ENCODE measurements around the gene CHRD.
"Not testable (repeated sequence)": the region's sequence is repeated elsewhere in the genome, so short reads cannot be mapped to it uniquely, and the experiment has no call there.

CHRD gene

DNA sequence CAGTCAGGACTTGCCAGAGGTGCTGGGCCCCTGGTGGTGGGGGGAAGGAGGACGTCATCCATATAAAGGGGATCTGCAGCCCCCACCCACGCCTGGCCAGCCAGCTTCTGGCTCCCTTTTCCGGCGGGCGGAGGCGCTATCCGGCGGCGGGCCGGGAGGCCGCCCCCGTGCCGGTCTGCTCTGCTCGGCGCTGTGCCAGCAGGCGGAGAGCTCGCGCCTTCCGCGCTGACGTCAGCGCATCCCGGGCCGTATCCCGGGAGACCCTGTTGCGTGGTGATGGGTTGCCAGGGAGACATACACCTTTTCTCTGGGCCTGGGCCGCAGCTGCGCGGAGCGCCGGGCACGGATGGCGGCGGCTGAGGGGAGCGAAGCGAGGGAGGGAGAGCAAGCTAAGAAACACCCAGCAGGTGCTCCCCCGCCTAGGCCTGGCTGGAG is 41.3 kb upstream of the CHRD start:
- Histone ChIP-seq H3K36me3 (replicated peaks) (peaks cover 21% of the 10 kb centered on the region), H3K4me3 (ENCODE audit: low read depth, low read length) (peak overlapping the region; percentile 34), H3K27ac (no peak overlapping the region), H3K27me3 (replicated peaks) (no peaks in the 10 kb centered on the region)
- DNase-seq, result peak; percentile 79
- in situ Hi-C loops (cut with HindIII; ENCODE audit: low pct_ligation_motif_present, low sequenced_read_pairs), result no loop called here
- TF ChIP-seq CTCF (IDR thresholded peaks at IDR 0.05; ENCODE audit: low read depth, low read length, missing control alignments), result peak; percentile 41

GRCh38 chr3:184339001-184339400 is 40.9 kb upstream of the CHRD start:
- in situ Hi-C loops (cut with HindIII; ENCODE audit: low pct_ligation_motif_present, low sequenced_read_pairs), result no loop called here
- Histone ChIP-seq H3K36me3 (replicated peaks) (peaks cover 16% of the 10 kb centered on the region), H3K4me3 (ENCODE audit: low read depth, low read length) (peak overlapping the region; percentile 30), H3K27me3 (replicated peaks) (no peaks in the 10 kb centered on the region), H3K27ac (no peak overlapping the region)
- TF ChIP-seq CTCF (IDR thresholded peaks at IDR 0.05; ENCODE audit: low read depth, low read length, missing control alignments), result no peak
- no peak for DNase-seq

DNA sequence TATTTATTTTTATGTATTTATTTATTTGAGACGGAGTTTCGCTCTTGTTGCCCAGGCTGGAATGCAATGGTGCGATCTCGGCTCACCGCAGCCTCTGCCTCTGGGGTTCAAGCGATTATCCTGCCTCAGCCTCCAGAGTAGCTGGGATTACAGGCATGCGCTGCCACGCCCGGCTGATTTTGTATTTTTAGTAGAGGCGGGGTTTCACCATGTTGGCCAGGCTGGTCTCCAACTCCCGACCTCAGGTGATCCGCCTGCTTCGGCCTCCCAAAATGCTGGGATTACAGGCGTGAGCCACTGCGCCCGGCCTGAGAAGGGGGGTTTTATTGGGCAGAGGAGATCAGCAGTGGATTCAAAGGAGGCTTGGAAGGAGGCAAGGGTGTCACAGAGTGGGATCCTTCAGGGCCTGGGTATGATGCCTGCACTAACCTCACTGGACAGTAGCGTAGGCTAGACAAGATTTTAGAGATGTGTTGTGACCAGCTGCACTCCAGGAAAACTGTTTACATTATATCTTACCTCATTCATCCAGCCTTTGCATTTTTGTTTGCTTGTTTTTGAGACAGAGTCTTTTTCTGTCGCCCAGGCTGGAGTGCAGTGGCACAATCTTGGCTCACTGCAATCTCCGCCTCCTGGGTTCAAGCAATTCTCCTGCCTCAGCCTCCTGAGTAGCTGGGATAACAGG is 40.3 kb upstream of the CHRD start:
- in situ Hi-C loops (cut with HindIII; ENCODE audit: low pct_ligation_motif_present, low sequenced_read_pairs); H3K4me3 ChIP-seq (ENCODE audit: low read depth, low read length); DNase-seq; H3K27ac ChIP-seq; H3K27me3 ChIP-seq (replicated peaks): not testable (repeated sequence)
- H3K36me3 ChIP-seq (replicated peaks), result peaks cover 10% of the 10 kb centered on the region

DNA sequence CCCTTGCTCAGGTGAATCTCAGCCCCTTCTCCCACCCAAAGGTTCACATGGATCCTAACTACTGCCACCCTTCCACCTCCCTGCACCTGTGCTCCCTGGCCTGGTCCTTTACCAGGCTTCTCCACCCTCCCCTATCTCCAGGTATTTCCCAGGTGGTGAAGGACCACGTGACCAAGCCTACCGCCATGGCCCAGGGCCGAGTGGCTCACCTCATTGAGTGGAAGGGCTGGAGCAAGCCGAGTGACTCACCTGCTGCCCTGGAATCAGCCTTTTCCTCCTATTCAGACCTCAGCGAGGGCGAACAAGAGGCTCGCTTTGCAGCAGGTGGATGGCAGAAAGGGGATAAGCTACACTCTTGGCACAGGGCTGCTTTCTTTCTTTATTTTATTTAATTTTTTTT is 37.9 kb upstream of the CHRD start:
- TF ChIP-seq CTCF (IDR thresholded peaks at IDR 0.05; ENCODE audit: low read depth, low read length, missing control alignments), result no peak
- DNase-seq, result no peak
- Histone ChIP-seq H3K4me3 (ENCODE audit: low read depth, low read length) (no peak overlapping the region), H3K27ac (no peak overlapping the region), H3K27me3 (replicated peaks) (no peaks in the 10 kb centered on the region), H3K36me3 (replicated peaks) (no peaks in the 10 kb centered on the region)
- in situ Hi-C loops (cut with HindIII; ENCODE audit: low pct_ligation_motif_present, low sequenced_read_pairs), result no loop called here

- H3K36me3 ChIP-seq (replicated peaks), result no peaks in the 10 kb centered on the region
- H3K27me3 ChIP-seq (replicated peaks), result no peaks in the 10 kb centered on the region
- no peak for TF ChIP-seq CTCF (IDR thresholded peaks at IDR 0.05; ENCODE audit: low read depth, low read length, missing control alignments)
- DNase-seq, result no peak
- no peak overlapping the region for H3K27ac ChIP-seq
- no peak overlapping the region for H3K4me3 ChIP-seq (ENCODE audit: low read depth, low read length)
- in situ Hi-C loops (cut with HindIII; ENCODE audit: low pct_ligation_motif_present, low sequenced_read_pairs), result no loop called here
These were observed 36.5 kb upstream of the CHRD start for GRCh38 chr3:184343200-184343876.

GRCh38 chr3:184344579-184345316 is 35.1 kb upstream of the CHRD start:
- H3K27ac ChIP-seq, result no peak overlapping the region
- no peak overlapping the region for H3K4me3 ChIP-seq (ENCODE audit: low read depth, low read length)
- TF ChIP-seq CTCF (IDR thresholded peaks at IDR 0.05; ENCODE audit: low read depth, low read length, missing control alignments), result no peak
- H3K36me3 ChIP-seq (replicated peaks), result no peaks in the 10 kb centered on the region
- DNase-seq, result no peak
- in situ Hi-C loops (cut with HindIII; ENCODE audit: low pct_ligation_motif_present, low sequenced_read_pairs), result no loop called here
- H3K27me3 ChIP-seq (replicated peaks), result no peaks in the 10 kb centered on the region
